Activated naive CD4-positive, alpha-beta T cell treated with anti-CD3 and anti-CD28 coated beads, Interleukin-2, amount 50 U/mL, for 16 hours (primary cell): ENCODE data around the gene KIF6.
"Not testable (repeated sequence)": the region's sequence is repeated elsewhere in the genome, so short reads cannot be mapped to it uniquely, and the experiment has no call there.

ENCODE experiments used
- DNase-seq: peaks from one replicate; pipeline ENCODE4 v3.0.0-alpha.2; 2020

The KIF6 gene

DNA sequence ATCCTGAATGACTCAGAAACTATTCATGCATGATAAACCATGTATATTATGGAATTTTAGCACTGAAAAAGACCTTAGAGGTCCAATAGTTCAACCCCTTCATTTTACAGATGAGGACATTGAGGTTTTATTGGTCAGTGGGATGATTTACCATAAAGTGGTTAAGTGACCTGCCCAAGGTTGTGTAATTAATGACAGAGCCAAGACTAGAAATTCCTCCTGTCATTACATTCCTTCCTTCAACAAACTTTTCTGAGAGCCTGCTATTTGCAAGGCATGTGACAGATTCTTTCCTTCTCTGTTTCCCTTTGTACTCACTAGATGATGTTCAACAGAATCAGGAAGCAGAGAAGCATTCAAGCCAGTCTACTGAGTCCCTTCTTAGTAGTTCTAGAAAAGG lies 232.0 kb downstream of the KIF6 start:
- no peak for DNase-seq

DNA sequence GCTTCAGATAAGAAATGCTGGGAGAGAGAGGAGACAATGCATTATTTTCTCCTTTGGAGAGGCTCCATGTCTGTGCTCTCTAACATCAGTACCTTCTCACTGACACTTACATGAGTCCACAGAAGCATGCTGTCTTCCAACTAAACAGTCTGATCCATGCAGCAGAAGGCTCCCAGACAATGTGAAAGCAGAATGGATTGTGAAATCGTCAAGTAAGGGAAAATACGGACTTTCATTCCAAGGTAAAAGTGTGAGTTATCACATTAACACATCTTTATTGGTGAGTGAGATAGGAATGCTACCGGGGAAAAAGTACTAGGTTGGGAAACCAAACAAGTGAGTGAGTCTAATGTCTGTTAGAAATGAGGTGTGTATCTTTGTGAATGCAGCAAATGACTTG lies 235.1 kb downstream of the KIF6 start:
- no peak for DNase-seq

DNA sequence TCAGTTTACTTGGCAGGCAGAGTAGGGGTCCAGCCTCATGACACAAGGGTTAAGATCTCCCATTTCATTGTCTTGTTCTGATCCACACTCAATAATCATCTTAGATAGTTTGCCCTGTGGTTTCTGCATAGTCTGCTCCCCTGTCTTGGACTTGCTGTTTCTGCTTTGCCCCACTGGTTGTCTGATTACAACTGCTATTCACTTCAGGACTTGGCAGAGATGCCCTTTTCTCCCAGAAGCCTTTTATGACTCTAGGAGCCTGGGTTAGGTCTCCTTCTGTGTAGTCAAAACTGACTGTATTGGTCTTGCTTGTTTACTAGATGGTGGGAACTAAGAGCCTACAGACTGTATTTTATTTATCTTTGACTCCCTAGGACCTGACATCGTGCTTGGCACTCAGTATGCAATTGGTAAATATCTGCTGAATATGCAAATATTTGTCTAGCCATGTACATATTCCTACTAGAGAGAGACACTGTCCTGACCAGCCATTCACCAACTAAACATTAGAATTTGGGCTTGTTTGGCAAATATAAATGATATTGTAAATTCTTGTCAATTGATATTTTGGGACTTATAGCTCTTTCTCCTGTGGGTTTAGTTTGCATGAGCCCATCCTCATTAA lies 236.8 kb downstream of the KIF6 start:
- no peak for DNase-seq

DNA sequence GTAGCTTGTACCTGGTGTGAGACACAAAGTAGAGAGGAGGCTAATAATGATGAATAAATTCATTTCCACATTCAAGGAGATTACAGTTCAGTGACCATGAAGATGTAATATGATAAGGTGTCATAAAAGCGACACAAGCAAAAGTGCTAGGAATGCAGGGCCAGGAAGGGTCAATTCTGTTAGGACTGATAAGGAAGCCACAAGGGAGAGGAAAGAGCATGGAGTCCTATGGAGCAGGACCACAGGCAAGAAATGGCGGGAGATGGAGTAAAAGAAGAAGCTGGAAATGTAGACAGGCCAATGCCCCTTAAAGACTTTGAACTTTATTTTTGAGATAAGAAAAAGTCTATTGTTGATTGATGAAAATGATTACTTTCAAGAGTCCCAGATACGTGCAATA lies 240.9 kb downstream of the KIF6 start:
- no peak for DNase-seq

DNA sequence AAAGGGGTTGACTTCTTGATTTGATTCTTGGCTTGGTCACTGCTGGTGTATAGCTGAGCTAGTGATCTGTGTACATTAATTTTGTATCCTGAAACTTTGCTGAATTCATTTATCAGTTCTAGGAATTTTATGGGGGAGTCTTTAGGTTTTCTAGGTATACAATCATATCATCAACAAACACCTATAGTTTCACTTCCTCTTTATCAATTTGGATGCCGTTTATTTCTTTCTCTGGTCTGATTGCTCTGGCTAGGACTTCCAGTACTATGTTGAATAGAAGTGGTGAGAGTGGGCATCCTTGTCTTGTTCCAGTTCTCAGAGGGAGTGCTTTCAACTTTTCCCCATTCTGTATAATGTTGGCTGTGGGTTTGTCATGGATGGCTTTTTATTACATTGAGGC lies 245.4 kb downstream of the KIF6 start:
- DNase-seq, result not testable (repeated sequence)

DNA sequence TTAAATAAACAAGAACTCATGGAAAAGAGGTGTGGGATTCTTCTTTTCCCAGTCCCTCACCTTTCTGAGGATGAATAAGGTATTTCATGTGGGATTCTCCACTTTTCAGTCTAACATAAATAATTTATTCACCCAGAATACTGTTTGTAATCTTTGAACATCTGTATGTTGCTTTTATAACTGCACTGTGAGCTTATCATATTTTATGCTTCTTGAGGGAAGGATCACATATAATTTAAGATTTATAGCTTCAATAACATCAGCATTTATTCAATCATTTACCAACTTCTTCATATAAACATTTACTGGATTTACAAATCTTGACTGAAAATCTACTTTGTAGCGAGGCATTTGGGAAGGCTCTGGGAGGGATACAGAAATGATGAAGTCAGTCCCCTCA lies 248.5 kb downstream of the KIF6 start:
- no peak for DNase-seq

DNA sequence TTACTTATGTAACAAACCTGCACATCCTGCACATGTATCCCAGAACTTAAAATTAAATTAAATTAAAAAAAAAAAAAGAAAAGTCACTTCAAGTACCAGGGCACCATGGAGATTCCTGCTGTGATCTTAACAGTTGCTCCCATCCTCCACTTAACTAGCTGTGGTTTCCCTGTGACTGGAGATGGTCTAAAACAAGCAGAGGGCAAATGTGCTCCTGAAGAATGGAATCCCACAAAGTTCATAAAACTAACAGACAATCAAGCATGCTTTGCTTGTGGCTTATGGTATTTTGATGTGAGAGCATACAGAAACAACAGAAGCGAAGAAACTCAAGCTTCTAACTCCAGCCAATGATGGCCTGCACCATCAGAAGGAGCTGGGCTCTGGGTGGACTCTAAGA lies 249.1 kb downstream of the KIF6 start:
- no peak for DNase-seq

DNA sequence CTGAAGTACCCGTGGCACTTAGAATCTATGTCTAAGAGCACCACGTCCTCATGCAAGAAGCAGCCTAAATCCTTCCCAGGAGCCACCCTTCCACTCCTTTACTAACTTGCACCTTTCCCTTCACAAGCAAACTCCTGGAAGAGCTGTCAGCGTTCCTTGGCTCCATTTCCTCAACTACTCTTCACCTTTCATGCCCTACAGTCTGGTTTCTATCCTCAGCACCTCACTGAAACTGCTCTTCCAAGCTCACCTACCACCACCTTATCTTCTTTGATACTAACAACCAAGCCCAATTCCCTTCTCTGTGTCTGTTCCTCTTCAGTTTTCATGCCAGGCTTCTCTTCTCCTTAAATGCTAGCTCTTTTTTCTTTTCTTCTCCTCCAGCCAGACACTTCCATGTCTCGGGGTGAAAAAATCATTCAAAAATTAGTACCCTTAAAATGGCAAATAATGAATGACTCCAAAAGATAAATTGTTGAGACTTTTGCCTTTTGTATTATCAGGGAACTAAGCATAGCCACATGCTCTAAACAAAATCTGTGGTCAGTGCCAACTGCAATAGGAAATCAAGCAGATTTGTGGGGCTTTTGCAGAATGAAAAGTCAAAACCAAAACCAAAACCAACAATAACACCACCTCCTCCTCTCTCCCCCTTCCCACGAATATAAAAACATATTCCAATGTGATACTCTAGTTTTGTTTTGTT lies 253.1 kb downstream of the KIF6 start:
- DNase-seq, result no peak

DNA sequence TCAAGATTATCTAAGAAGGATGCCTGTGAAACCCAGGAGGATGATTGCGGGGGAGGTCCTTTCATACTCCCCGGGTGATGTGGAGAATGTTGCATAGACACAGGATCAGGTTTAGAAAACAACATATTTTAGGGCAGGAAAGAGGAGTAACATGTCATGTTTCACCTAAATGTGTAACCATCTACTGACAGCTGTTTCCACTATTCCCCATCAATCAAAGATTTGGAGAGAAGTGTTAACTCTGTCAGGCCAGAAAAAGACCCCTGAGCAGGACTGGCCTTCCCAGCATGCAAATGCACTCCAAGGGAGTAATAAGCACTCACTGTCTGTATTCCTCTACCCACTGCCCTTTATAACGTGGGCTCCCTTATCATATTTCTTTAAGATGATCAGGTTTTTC lies 254.7 kb downstream of the KIF6 start:
- no peak for DNase-seq

DNA sequence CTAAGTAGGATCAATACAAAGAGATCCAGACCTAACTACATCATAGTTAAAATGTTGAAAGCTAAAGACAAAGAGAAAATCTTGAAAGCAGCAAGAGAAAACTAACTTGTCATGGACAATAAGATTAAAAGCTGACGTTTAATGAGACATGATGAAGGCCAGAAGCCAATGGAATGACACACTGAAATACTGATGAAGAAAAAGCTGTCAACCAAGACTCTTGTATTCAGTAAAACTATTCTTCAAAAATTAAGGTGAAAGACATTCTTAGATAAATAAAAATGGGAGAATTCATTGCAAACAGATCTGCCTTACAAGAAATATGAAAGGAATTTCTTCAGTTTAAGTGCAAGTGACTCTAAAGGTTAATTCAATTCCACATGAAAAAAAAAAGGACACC lies 256.8 kb downstream of the KIF6 start:
- no peak for DNase-seq

DNA sequence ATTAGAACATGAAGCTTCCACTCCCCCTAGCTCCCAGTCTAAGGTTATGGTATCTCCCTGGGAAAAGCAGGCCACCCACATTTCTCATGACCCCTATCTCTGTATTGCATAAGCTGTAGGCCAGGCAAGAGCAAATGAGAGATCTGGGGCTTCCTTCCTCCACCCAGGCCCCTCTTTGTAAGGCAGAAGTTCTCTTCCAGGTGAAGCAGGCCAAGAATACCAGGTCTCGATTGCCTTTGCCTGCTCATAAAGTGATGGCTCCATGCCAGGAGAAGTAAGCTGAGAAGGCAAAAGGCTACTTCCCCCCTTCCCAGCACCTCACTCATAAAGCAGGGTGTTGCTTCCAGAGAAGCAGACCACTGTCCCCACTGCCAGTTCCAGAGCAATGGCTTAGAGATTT lies 258.6 kb downstream of the KIF6 start:
- no peak for DNase-seq

DNA sequence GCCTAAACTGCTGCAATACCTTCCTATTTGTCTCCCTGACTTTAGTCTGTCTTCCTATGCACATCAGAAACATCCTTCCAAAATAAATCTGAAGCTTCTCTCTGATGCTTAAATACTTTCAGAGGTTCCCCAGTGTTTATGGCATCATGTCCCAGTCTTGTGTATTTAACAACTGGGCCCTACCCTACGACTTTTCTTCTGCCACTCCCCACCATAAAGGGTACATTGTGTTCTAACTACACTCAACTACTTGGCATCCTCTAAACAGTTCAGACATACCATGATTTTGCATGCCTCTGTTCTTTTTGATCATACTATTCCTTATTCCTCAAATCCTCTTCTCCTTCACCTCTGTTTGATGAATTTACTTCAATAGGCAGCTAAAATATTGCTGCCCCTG lies 259.7 kb downstream of the KIF6 start:
- DNase-seq, result no peak

DNA sequence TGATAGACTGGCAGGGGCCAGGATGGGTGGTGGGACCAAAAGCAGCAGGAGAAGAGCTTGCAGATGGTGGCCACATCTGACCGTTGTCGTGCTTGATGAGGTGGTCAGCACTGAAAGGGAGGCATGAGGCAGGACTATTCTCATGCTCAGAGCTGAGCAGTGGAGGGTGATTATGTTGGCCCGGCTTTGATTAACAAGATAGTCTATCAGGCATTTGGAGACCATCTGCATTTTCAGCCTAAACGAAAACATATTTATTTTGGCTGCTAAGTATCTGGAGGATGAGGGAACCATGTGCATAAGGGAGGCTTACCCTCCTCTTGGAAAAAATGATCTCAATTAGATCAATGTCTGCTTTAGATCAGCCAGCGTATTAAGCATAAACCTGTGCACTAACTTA lies 261.1 kb downstream of the KIF6 start:
- no peak for DNase-seq

DNA sequence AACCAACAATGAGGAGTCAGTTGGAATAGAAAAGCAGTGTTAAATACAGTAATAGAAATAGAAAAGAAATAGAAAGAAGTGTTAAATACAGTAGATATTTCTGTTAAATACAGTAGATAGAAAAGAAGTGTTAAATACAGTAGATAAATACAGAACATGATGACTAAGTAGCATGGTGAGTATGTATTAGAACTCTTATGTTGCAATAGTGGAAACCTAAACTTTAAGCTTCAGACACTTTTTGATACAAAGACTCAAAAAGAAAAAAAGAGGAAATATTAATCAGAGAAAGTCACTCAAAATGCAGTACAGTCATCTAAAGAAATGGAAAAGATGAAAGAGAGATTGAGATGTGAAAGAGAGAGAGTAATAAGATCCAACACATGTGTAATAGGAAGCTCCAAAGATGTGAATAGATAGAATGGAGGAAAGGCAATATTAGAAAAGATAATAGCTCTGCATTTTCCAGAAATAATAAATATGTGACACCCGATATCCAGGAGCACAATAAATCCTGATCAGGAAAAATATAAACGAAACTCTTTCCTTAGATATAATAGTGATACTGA lies 271.2 kb downstream of the KIF6 start:
- no peak for DNase-seq

DNA sequence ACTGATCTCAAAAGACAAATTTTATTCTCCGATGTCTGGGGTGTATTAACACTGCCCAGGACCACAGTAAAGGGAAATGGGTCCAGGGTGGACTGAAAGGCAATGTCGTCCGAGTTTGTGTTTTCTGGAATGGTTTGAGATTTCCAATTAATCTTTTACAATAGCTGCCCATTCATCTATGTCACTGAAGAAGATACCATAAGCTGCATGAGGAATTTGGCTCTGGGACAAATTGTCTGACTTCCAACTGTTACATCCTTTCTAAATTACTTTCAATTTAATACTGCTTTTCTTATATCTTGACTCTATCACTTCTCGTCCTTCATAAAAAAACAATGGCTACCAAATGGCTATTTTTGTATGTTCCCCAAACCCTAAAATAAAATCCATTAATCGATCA lies 272.0 kb downstream of the KIF6 start:
- no peak for DNase-seq

DNA sequence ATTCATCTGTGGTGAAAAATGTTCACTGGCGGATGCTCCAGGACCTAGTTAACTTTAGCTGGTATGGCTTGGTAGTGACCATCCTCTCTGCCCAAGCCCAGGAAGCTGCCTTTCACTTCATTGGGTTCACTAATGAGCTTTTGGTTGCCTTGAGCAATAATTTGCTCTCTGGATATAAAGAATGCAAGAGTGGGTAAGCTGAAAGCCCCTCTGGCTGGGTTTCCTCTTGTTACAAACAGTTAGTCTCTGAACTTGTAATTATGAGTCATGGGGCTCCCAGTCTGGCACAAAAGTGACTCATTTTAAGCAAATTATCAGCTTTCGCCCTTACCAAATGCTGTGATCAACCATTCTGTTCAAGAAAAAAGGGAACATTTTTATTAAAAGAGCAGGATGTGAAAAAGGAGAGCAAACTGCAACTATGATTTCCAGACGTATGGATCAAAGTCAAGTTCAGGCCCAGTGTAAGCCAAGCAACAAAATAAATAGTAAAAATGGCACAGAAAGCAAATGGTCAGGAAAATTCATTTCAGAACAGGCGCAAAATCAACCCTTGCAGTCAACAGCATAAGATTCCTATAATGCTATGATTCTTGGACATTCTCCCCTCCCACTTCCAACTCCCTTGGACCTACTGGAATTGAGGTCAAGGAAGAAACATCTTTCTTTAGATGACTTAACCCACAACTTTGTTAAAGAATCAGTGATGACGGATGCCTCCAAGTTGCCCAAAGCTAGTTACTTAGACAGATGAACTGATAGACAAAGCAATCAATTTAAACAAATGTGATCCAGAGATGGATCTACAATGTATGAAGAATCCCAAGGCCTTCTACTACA lies 272.7 kb downstream of the KIF6 start:
- no peak for DNase-seq

DNA sequence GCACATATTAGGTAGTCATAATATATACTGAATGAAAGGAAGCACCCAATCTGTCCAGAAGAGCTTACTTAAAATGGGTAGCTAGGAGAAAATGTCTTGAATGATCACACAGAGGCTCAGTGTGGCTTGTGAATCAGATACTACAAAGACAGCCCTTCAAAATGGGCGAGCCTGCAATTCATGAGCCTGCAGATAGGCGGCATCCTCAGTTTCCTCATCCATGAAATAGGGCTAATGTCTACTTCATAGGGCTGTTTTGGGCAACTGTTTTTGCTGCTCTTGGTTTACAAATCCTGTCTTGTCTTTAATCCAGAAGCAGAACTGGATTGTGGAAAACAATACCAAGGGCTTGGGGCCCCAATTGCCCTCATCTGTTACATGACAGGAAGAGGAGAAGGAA lies 273.4 kb downstream of the KIF6 start:
- DNase-seq, result no peak

DNA sequence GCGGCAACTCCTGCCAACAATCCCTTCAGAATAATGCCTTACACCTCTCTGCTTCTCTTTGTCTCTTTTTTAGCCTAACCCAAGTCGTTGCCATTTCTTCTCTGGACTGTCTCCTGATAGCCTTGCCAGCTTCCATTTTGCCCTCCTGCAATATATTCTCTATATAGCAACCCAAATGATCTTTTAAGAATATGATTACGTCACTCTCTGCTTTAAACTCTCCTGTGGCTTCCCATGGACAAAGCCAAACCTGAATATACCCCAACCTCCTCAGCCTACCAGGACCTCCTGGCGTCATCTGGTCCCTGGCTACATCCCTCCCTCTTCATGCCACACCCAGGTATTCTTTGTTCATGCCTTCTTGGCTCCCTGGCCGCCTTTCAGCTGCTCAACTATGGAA lies 276.2 kb downstream of the KIF6 start:
- DNase-seq, result no peak

DNA sequence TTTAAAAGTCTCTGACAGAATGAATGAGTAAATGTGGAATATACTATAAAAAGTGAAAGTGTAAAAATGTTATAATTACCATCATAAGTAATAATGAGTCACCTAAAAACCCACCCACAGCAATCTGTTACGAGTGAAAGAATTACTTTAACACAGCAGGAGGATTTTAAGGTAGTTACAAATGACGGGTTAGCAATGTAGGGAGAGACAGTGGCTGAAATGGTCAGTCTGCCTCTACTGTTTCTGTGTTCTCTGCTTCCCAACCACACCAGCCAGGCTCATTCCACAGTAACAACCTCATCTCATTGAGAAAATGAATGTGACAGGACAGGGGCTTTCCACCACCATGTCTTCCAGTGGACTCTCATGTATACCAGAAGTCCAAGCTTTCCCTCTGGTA lies 278.3 kb downstream of the KIF6 start:
- no peak for DNase-seq

DNA sequence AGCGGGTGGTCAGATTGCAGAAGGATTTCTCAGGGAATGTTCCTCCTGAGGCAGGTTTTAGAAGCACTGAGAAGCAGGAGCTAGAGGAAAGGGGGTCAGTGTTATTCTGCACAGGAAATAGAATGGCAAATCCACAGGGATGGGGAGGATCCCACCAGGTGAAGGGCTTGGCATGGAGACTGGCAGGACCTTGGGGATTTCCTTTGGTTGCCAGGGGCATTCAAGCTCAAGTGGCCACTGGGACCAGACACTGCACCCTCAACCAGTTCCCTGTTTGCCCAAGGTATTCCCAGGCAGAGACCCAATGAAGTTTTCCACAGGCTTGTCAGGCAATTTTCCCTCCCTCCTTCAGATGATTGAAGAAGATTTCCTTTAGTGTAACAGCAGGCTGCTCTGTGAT lies 279.5 kb downstream of the KIF6 start:
- DNase-seq, result no peak

DNA sequence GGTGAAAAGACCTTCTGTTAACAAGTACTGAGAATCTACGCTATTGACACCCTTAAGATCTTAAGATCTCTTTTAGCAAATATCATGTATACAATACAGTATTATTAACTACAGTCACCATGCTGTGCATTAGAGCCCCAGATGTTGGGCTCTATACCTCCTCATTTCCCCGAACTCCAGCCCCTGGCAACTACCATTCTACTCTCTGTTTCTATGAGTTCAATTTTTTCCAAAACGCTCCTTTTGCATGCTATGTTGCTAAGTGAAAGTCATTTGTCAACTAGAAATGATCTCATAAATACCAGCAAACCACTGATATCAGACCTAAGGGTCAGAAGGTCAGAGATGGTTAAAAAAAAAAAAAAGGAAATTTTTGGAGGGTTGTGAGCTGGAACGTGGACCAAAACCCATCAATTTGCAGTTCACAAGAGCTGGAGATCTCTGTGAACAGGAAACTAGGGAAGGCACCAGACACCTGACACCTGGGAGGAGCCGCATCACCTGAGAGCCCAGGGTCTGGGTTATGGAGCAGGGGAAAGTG lies 280.7 kb downstream of the KIF6 start:
- DNase-seq, result no peak

DNA sequence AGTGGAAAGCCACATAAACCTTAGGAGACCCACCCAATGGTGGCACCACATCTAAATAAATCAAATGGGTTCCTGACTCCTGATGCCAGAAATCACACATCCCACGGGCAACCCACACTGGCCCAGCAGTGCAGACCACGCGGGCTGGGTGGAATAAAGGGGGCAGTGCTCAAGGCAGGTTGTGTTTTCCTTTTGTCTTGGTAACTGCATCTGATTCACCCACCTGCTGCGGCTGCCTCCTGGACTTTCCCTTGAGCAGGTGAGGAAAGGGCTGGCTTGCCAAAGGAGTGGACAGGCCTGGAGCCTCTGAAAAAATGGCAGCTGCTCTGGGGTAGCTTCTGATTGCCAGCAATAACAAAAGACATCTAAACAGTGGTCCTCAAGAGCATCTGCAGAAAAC lies 283.2 kb downstream of the KIF6 start:
- DNase-seq, result no peak

DNA sequence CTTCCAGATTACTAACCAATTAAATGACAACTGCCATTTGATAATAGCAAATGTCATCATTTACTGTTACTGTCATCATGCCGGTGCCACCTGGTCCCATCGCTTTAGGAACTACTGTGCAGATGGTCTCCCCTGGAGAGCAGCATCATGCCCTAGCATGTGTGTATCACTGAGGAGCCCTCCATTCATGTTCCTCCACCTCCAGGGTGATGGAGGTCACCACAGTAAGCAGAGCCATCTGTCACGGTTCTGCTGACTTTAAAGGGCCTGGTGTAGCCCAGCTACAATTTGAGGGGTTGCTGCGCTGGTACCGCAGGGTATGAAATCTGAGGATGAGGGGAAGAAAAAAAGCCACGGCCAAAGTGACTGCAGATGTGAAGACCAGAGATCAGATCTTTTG lies 283.9 kb downstream of the KIF6 start:
- no peak for DNase-seq

DNA sequence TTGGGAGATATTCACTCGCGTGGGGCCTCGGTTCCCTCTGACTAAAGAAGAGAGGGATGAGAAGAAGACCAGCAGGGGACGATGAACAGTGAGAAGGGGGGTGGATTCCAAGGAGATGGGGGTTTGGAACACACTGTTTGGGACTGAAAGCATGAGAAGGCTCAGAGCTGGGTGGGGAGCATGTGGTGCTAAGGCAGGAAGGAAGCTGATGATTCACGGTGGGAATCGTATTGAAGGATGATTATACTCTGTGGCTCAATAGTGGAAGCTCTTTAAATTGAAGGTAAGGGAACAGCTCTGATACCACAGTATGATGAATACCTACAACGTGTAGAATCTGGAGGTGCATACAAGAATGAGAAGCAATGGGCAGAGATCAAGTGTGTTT lies 285.2 kb downstream of the KIF6 start:
- no peak for DNase-seq
